GM12878 (cell line): ENCODE measurements around the gene RNF13. TPM values are rescaled to one million over a fixed set of nuclear protein-coding genes. Genes with fewer than 3 reads are reported as not detected.

Experiments
- ATAC-seq: fragments of 200-7000 bp; cut with Tn5 transposase; 3 replicates; pipeline ENCODE4 v1.9.1; 2020; ENCODE audit warnings: mild to moderate bottlenecking, moderate library complexity
- BruUV-seq: library from RNA; stranded (reverse); fragments of 400-500 nt; replicated peaks from 2 replicates; lab custom pipeline; 2021; lab: Mats Ljungman, UMichigan
- CTCF ChIA-PET: fragments of 300-600 bp; sonication (Branson Sonifier 250); formaldehyde crosslinking; extraction: SDS; loops from one replicate; lab custom pipeline; 2021; ENCODE audit warnings: inconsistent platforms; lab: Yijun Ruan, JAX
- POLR2A ChIA-PET: fragments of 350-600 bp; formaldehyde crosslinking; extraction: SDS; loops from one replicate; lab custom pipeline; 2021; ENCODE audit warnings: inconsistent platforms; lab: Charles Lee
- RAD21 ChIA-PET: fragments of 300-600 bp; sonication (Branson Sonifier 250); formaldehyde crosslinking; loops from one replicate; lab custom pipeline; 2023; ENCODE audit warnings: antibody characterized with exemption; ENCODE audit not compliant: unreplicated experiment; lab: Charles Lee
- SMC1A ChIA-PET: fragments of 300-600 bp; sonication (Branson Sonifier 250); formaldehyde crosslinking; loops from one replicate; lab custom pipeline; 2023; ENCODE audit not compliant: unreplicated experiment, uncharacterized antibody; lab: Charles Lee
- DNase-seq: peaks from one replicate; pipeline ENCODE4 v3.0.0-alpha.2; 2011; ENCODE audit warnings: low read depth, low spot score
- FAIRE-seq: peaks from 3 replicates; lab custom pipeline; 2011; peaks lifted over from hg19 to GRCh38; lab: Jason Lieb, UNC
- H2AFZ ChIP-seq: 2 replicates; pipeline ENCODE4 v1.6.0; 2011; ENCODE audit warnings: low read depth, low read length, control low read depth; ENCODE audit not compliant: control insufficient read depth
- H3K27ac ChIP-seq: 2 replicates; pipeline ENCODE4 v1.5.1; 2011; ENCODE audit warnings: control low read depth; ENCODE audit not compliant: control insufficient read depth, insufficient read depth
- H3K27me3 ChIP-seq, 2 experiments: replicated peaks in 1 of 2; 2 replicates each; pipeline versions ENCODE4 v1.6.0 to v1.6.1; 2011; ENCODE audit warnings: low read length in 1 of 2; ENCODE audit not compliant: control insufficient read depth in 2 of 2, insufficient read depth in 2 of 2
- H3K36me3 ChIP-seq, 2 experiments: 2 replicates each; pipeline ENCODE4 v1.5.1; 2011; ENCODE audit warnings: low read length in 1 of 2; ENCODE audit not compliant: control insufficient read depth in 2 of 2, insufficient read depth in 2 of 2
- H3K4me1 ChIP-seq: 2 replicates; pipeline ENCODE4 v1.6.1; 2011; ENCODE audit warnings: mild to moderate bottlenecking, low read length, moderate library complexity, mixed read lengths; ENCODE audit not compliant: control insufficient read depth, insufficient read depth
- H3K4me2 ChIP-seq: 2 replicates; pipeline ENCODE4 v1.6.0; 2011; ENCODE audit warnings: control low read depth; ENCODE audit not compliant: control insufficient read depth, insufficient read depth
- H3K4me3 ChIP-seq: fragments of 200-600 bp; sonication (generic); 2 replicates; pipeline ENCODE4 v1.5.1; 2016
- H3K79me2 ChIP-seq: 2 replicates; pipeline ENCODE4 v1.6.0; 2011; ENCODE audit warnings: low read length; ENCODE audit not compliant: control insufficient read depth, insufficient read depth
- H3K9ac ChIP-seq: 2 replicates; pipeline ENCODE4 v1.8.0; 2011; ENCODE audit warnings: low read length, control low read depth, mixed read lengths; ENCODE audit not compliant: control insufficient read depth, insufficient read depth
- H3K9me3 ChIP-seq: replicated peaks from 3 replicates; pipeline ENCODE4 v1.5.1; 2011; ENCODE audit warnings: mild to moderate bottlenecking, low read length; ENCODE audit not compliant: control insufficient read depth, insufficient read depth
- H4K20me1 ChIP-seq: 2 replicates; pipeline ENCODE4 v1.6.0; 2011; ENCODE audit not compliant: control insufficient read depth, insufficient read depth
- MLLT1 ChIP-seq: fragments of 450-650 bp; IDR thresholded peaks from 2 replicates; pipeline ENCODE4 v1.6.1; 2016; ENCODE audit warnings: mild to moderate bottlenecking
- ZNF207 ChIP-seq: fragments of 450-650 bp; IDR thresholded peaks from 2 replicates; pipeline ENCODE4 v1.6.1; 2014; ENCODE audit warnings: antibody characterized with exemption, mild to moderate bottlenecking, borderline replicate concordance
- WGBS: methylation state at CpG from one replicate; pipeline ENCODE4 v1.1.6; 2016; ENCODE audit warnings: low lambda C conversion rate; ENCODE audit not compliant: insufficient replicate concordance, insufficient coverage; ENCODE audit errors: missing lambda C conversion rate; 5-methylcytosine and 5-hydroxymethylcytosine counted together
- in situ Hi-C: fragments of 300-500 bp; cut with MboI; formaldehyde crosslinking; loops from 9 replicates; pipeline ENCODE4 v1.14.3; 2018; ENCODE audit warnings: mixed read lengths
- intact Hi-C: fragments of 100-400 bp; cut with micrococcal nuclease; formaldehyde crosslinking; loops from one replicate; pipeline ENCODE4 v1.14.2; 2022; ENCODE audit not compliant: unreplicated experiment
- polyA plus RNA-seq, 11 experiments: library from polyadenylated mRNA; depleted of rRNA in 4 of 11; unstranded in 6 of 11; stranded (reverse) in 5 of 11; fragments of >200 nt; fragmentation: Nextera tagmentation in 4 of 11; fragmentation: Illumina TruSeq in 1 of 11; extraction: Ambion mirVana in 4 of 11; extraction: Trizol in 1 of 11; gene quantifications; 1 replicate in 1 of 11; 2 replicates in 10 of 11; pipeline versions ENCODE4 v1.2.1 to v1.2.3, GENCODE V29; 2011 to 2016; ENCODE audit warnings: inconsistent platforms in 2 of 11, missing spikeins in 2 of 11, low read depth in 1 of 11
- total RNA-seq, 4 experiments: library from RNA; depleted of rRNA in 3 of 4; stranded (reverse); fragments of >200 nt in 3 of 4; fragmentation: Illumina TruSeq in 1 of 4; extraction: Trizol in 1 of 4; gene quantifications; 2 replicates each; pipeline versions ENCODE4 v1.2.1 to v1.2.3, GENCODE V29; 2013 to 2021

RNF13 gene
- total and polyA plus RNA-seq, 10 of the 15 experiments (the other 5 are each of a cell fraction or from before 2014, with no cell fraction given), result 18.9 to 73.4 (median 36.7) TPM

DNA sequence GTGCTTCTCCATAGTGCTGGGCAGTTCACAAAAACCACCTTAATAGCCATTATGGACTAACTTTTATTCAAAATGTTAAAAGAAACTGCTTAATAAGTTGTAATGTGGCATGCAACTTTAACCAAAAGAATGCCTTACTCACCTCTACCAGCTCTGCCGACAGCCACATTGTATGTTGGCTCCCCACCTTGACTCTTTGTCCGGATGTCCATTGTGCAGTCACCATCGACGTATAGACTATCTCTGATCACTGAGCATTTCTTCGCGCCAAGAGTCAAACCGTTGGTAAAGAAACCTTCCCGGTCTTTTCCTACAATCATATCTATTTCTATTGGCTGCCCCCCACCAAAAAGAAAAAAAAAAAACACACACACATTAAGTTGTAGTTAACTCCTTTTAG, 155.2 kb downstream of the RNF13 start:
- in situ Hi-C loops (loop anchor here (5.0 to 25.0 kb wide), 3 partner anchors 214 to 544 kb away; no protein-coding TSS in a partner anchor), intact Hi-C loops (loop anchor here (10.0 kb wide), 1 partner anchor 527 kb away; no protein-coding TSS in a partner anchor)
- ChIA-PET SMC1A (interaction anchor here (0.6 to 5.7 kb wide), 12 partner anchors 10 to 443 kb away, joined by 3 to 90 read pairs (median 4); no protein-coding TSS in a partner anchor), POLR2A (no interaction called here), CTCF (interaction anchor here (0.5 to 8.0 kb wide), 16 partner anchors 9 to 521 kb away, joined by 3 to 128 read pairs (median 6); no protein-coding TSS in a partner anchor), RAD21 (interaction anchor here (0.6 to 9.3 kb wide), 6 partner anchors 52 to 513 kb away, joined by 3 to 111 read pairs (median 3); no protein-coding TSS in a partner anchor)
- Histone ChIP-seq H3K4me1 (no peaks in the 10 kb centered on the region), H3K36me3 (no peaks in the 10 kb centered on the region), H3K27ac (no peak overlapping the region), H3K4me3 (no peak overlapping the region), H3K79me2 (peaks cover 5% of the 10 kb centered on the region), H2AFZ (no peak overlapping the region), H4K20me1 (no peaks in the 10 kb centered on the region), H3K4me2 (no peak overlapping the region), H3K27me3 (0 out of 4 replicates have a peak, but pooled peaks cover 0 to 4% of the 10 kb centered on the region in 2 experiments), H3K9me3 (no peaks in the 10 kb centered on the region), H3K9ac (no peak overlapping the region)
- ATAC-seq, result no peak
- FAIRE-seq, result no peak
- BruUV-seq, result no TSS peak
- DNase-seq, result no peak
- WGBS, result 92% methylated on average over 8 of the region's 8 CpGs
- TF ChIP-seq ZNF207 (no peak), MLLT1 (0 out of 2 replicates have a peak, but pooled peaks have one; percentile 29)
